ENCODE results near the gene FGF16. TPM values are rescaled to one million over a fixed set of nuclear protein-coding genes. Genes with fewer than 3 reads are reported as not detected.

FGF16 gene
- total and polyA plus RNA-seq, 2 of the 8 experiments (the other 6 are each of a cell fraction or from before 2014, with no cell fraction given) = 0.50 to 1.4 TPM

DNA sequence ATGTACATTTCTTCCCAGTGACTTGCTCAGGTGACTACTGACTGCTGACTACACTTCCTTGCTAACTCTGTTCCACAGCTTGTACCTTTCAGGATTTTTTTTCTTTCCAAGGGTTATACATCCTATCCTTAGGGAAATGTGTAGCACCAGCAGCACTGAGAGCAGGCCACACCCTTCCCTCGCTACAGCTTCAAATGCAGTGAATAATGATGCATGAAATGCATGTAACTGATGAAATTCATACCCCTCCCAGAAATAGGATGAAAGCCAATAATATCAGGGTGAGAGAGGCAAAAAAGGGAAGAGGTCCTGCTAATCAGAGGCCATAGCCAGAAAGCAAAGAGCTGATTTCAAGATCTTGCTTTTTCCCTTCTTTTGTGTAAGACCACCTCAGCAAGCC, 6.2 kb upstream of the FGF16 start:
- no peak for TF ChIP-seq EP300 (IDR thresholded peaks at IDR 0.05; ENCODE audit: borderline replicate concordance in 1 of 2, low read depth in 2 of 2, low read length in 2 of 2)
- no peak for TF ChIP-seq JUND (IDR thresholded peaks at IDR 0.05; ENCODE audit: low read length)
- TF ChIP-seq TAF1 (IDR thresholded peaks at IDR 0.05; ENCODE audit: low read depth, low read length) = no peak
- TF ChIP-seq RFX5 (IDR thresholded peaks at IDR 0.05; ENCODE audit: borderline replicate concordance, low read depth, low read length) = no peak
- no peak for TF ChIP-seq GABPA (IDR thresholded peaks at IDR 0.05; ENCODE audit: borderline replicate concordance, insufficient read depth, low read length)
- no peak for TF ChIP-seq NANOG (IDR thresholded peaks at IDR 0.05; ENCODE audit: insufficient read depth, low read depth, low read length, poor library complexity, severe bottlenecking)
- no peak for TF ChIP-seq BCL11A (IDR thresholded peaks at IDR 0.05; ENCODE audit: low read depth in 2 of 2, low read length in 2 of 2)
- TF ChIP-seq SUZ12 (IDR thresholded peaks at IDR 0.05; ENCODE audit: low read length) = no peak
- no peak for TF ChIP-seq PHF8 (conservative IDR thresholded peaks at IDR 0.05; ENCODE audit: low read depth, low read length)
- TF ChIP-seq SIX5 (IDR thresholded peaks at IDR 0.05; ENCODE audit: low read depth, low read length) = no peak
- no peak for TF ChIP-seq SP2 (IDR thresholded peaks at IDR 0.05; ENCODE audit: low read length)
- no peak for TF ChIP-seq EGR1 (IDR thresholded peaks at IDR 0.05; ENCODE audit: borderline replicate concordance, low read depth, low read length)
- TF ChIP-seq CBX8 (IDR thresholded peaks at IDR 0.05; ENCODE audit: borderline replicate concordance, low read depth, low read length) = no peak
- Histone ChIP-seq H4K8ac (ENCODE audit: extremely low read depth, insufficient read depth, low read length) (no peak overlapping the region), H3K18ac (ENCODE audit: extremely low read depth, low read length) (no peak overlapping the region; the same call in 1 of the 2 replicates), H3K9ac (replicated peaks in 1 of 4; ENCODE audit: extremely low read depth in 1 of 4, low read depth in 3 of 4, low read length in 3 of 4) (no peak overlapping the region), H3K56ac (replicated peaks; ENCODE audit: insufficient read length, low read depth, low read length) (no peak overlapping the region), H3K9me3 (ENCODE audit: insufficient read depth in 2 of 2, low read depth in 1 of 2, low read length in 1 of 2) (no peaks in the 10 kb centered on the region), H3K4me3 (ENCODE audit: extremely low read depth in 1 of 4, insufficient read depth in 2 of 4, low read depth in 3 of 4, low read length in 4 of 4) (no peak overlapping the region), H3K36me3 (ENCODE audit: control insufficient read depth in 2 of 4, insufficient read depth in 4 of 4, low read length in 3 of 4) (no peaks in the 10 kb centered on the region), H3K23me2 (ENCODE audit: low read depth, low read length) (no peaks in the 10 kb centered on the region; the same call in 1 of the 2 replicates), H3K79me1 (ENCODE audit: low read depth, low read length) (no peaks in the 10 kb centered on the region), H4K5ac (ENCODE audit: insufficient read length, low read depth, low read length) (no peak overlapping the region), H2BK120ac (replicated peaks; ENCODE audit: low read depth, low read length) (no peak overlapping the region), H2BK12ac (ENCODE audit: low read depth, low read length) (no peak overlapping the region), H3K27ac (ENCODE audit: low read depth, low read length) (no peak overlapping the region), H2AK5ac (ENCODE audit: low read depth, low read length) (no peak overlapping the region), H4K20me1 (replicated peaks in 1 of 2; ENCODE audit: control insufficient read depth in 1 of 2, insufficient read depth in 2 of 2, low read length in 2 of 2) (no peaks in the 10 kb centered on the region), H3K14ac (ENCODE audit: insufficient read length) (no peak overlapping the region), H2AFZ (ENCODE audit: low read length) (no peak overlapping the region), H3K79me2 (ENCODE audit: control insufficient read depth in 1 of 2, insufficient read depth in 2 of 2, low read length in 2 of 2) (no peaks in the 10 kb centered on the region), H3K4me2 (ENCODE audit: insufficient read depth in 1 of 2, low read depth in 2 of 2, low read length in 2 of 2) (no peak overlapping the region), H3K27me3 (replicated peaks in 1 of 4; ENCODE audit: control insufficient read depth in 3 of 4, extremely low read depth in 1 of 4, insufficient read depth in 3 of 4, low read length in 3 of 4) (0 out of 7 replicates have a peak, but pooled peaks cover 0 to 3% (median 0%) of the 10 kb centered on the region in 4 experiments), H3K4ac (replicated peaks; ENCODE audit: insufficient read length, low read depth, low read length) (no peak overlapping the region), H3K4me1 (replicated peaks in 1 of 4; ENCODE audit: control insufficient read depth in 3 of 4, insufficient read depth in 4 of 4, low read length in 3 of 4) (no peaks in the 10 kb centered on the region), H3K23ac (ENCODE audit: insufficient read length) (no peak overlapping the region), H2BK15ac (ENCODE audit: low read length) (no peak overlapping the region), H4K91ac (replicated peaks; ENCODE audit: insufficient read length, low read length) (no peak overlapping the region), H2BK5ac (ENCODE audit: low read depth, low read length) (no peak overlapping the region), H2BK20ac (ENCODE audit: low read length) (no peak overlapping the region)
- ChIA-PET POLR2A (ENCODE audit: partially characterized antibody) (no interaction called here), CTCF (ENCODE audit: partially characterized antibody) (interaction anchor here (0.6 kb wide), 1 partner anchor 9 kb away, joined by 4 read pairs; no protein-coding TSS in a partner anchor)
- FAIRE-seq (no peak), DNase-seq (ENCODE audit: low read depth in 1 of 2, low spot score in 2 of 2) (no peak)
- 83% methylated on average over 1 of the region's 1 CpG; no CpG with 5 or more reads in 1 of the 2 experiments for WGBS, 2 experiments (ENCODE audit: extremely low coverage in 1 of 2, insufficient coverage in 1 of 2, insufficient read length in 1 of 2, insufficient replicate concordance in 2 of 2, low coverage in 1 of 2, low lambda C conversion rate in 2 of 2, missing lambda C conversion rate in 1 of 2)
